Measurements from ENCODE around the gene HSBP1L1.
"Not testable (repeated sequence)": the region's sequence is repeated elsewhere in the genome, so short reads cannot be mapped to it uniquely, and the experiment has no call there.

Gene HSBP1L1

DNA sequence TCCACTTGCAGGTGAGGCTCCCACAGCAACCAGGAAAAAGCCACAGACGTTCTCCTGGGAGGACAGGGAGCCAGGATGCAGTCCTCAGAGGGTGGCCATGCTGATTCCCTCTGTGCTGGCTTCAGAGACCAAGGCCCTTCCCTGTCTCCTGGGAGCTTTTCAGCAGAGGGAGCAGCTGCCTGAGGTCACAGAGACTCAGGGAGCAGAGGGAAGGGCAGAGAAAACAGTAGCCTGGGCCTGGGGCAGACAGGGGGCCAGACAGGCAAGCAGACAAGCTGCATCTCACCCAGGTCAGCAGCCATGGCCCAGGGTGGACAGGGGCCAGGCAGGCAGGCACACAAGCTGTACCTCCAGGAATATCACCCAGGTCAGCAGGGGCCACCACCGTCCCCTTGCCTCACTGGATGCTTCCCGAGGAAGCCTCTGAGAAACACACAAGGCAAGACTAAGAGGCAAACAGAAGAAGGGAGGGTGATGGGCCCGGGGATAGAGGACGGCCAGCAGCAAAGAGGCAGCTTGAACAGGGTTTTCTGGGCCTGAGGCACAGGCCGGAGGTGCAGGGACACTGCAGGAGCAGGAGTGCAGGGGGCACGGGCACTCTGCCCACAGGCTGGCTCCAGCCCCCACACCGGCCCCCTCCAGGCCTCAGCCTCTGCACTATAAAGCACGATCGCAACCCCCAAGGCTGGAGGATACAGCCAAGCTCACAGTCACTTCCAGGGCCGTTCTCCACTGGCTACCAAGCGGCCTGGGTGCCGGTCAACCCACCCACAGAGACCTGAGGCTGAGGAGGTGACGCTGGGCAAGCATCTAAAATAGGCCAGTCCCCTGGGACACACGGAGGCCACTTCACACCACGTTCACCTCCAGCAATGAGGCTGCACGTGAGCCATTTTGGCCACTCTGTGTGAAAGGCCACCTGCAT lies 19.1 kb upstream of the HSBP1L1 start:
- no peak for DNase-seq

DNA sequence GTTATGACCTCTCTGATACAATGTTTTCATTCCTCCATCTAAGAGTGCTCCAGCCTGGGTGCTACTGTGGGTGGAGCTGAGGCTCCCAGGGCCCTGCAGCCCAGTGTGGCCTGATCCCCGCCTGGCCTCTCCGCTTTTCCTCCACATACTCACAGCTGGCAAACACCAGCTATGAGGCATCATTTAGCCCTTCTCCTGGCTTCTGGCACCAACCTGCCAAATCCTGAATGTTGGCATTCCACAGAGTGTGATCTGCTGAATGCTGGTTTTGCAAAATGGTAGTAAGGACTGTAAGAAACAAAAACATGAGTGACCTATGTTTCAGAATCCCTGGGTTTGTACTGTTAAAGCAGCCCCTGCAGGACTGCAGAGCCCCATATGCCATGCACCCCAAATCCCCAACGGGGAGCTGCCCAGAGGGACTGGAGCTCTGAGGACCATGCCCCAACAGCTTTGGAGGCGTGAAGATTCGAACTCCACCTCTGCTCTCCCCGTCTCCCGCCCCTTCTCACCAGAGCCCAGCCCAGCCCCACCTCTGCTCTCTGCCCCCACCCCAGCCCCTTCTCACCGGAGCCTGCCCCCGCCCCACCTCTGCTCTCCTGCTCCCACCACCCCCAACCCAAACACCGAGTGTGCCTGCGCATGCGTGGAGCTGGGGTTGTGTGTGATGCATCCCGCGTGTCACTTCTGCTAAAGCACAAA lies 17.2 kb upstream of the HSBP1L1 start:
- no peak for DNase-seq

DNA sequence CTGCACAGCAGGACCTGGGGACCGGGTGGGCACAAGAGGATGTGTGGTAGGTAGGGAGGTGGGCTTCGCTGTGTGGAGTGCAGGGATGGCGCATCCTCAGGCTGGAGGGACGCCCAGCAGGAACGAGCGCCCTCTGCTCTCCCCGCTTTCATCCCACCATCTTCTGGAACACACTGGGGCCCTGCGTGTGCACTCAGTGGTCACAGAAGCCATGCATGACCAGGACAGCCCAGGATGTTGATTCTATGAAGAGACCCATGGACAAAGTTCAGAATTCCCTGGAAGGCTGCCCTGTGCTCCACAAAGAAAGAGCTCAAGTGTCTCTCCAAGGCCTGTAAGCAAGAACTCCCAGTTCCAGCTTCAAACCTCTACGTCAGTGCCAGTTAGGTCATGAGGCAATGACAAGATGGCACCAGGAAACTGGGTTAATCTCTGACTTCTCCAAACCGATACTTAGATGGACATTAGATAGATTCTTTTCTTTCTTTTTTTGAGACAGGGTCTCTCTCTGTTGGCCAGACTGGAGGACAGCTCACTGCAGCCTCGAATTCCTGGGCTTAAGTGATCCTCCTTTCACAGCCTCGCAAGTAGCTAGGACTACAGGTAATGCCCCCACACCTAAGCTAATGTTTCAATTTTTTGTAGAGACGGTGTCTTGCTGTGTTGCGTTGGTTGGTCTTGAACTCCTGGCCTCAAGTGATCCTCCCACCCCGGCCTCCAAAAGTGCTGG lies 16.4 kb upstream of the HSBP1L1 start:
- no peak for DNase-seq

DNA sequence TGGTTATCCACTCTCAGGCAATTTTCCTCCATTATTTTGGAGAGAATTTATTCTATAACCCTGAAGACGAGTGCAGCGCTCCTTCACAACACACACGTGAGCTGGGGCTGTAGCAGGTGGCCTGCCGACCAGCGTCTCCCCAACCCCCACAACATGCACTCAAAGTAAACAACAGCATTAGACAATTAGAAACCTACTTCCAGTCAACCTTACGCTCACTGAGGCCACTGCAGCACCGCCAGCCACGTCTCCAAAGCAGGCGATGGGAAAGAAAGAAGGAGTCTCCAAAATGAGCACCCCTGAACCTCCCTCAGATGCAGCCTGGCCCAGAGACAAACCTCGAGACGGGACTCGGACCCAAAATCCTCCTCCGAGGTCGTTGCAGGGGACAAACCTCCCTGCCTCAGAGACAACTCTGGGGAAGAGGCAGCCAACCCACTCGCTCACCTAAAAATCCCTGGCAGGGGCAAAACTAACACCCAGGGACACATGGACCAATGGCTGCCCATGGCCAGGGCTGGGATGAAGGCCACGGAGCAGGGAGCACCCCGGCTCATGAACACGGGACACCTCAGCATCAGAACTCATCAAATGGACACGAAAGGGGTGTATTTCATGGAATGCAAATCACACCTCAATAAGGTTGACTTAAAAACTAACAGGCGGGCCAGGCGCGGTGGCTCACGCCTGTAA lies 15.6 kb upstream of the HSBP1L1 start:
- no peak for DNase-seq

DNA sequence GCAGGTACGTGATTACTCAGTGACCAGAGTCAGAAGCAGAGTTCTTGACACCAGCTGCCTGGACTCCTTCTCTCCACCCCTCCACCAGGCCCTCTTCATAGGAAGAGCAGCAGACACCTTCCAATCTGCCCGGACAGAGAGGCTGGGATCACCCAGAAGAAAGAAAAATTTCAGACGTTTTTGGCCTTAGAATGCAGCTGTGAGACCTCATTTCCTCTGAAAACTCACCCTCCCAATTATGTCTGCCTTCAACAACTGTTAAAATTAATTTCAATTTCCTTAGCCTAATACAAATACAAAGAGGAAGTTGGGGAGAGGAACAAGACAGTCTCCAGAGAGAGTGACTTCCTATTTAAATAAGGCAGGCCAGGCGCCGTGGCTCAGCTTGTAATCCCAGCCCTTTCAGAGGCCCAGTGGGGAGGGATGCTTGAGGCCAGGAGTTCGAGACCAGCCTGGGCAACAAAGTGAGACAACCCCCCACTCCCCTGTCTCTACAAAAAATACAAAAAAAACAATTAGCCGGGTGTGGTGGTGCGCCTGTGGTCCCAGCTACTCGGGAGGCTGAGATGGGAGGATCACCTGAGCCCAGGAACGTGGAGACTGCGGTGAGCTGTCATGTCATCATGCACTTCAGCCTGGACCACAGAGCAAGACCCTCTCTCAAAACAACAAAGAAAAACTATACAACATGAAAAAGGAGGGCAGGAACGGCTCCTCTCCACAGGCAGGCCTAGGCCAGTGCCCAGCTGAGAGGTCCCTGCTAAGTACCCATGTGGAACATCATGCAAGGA lies 14.6 kb upstream of the HSBP1L1 start:
- no peak for DNase-seq

DNA sequence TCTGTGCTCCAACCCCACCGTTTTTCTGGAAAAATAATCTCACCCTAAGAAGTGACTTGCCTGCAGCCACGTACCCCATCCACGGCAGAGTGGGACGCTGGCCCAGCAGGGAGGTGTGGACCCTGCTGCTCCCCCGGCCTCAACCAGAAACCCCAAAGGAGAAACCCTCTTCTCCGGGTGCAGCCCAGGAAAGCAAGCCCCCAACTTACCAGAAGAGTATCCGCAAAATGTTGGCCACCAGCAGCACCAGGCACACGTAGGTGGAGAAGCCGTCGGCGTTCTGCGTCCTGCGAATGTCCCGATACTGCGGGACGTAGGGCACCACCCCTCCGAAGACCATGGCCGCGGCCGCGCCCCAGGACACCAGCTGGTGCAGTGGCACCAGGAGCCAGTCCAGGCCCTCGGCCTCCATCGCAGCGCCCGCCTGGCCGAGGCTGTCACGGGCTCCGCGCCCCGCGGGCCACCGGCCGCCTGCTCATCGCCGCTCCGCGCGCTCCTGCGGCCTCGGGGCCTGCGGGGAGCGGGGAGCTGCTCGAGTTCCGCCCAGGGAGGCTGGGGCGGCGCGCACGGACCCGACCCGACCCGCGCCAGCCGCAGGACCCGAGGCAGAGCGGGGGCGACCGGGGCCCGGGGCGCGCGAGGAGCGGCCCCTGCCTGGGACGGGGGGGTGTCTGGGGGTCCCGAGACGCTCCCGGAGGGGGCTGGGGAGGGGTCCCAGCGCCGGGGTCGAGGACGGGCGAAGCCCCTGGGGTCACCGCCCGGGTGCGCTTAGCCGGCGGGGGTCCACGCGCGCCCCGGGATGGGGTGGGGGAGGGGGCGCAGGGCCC lies 13.7 kb upstream of the HSBP1L1 start:
- DNase-seq: no peak

DNA sequence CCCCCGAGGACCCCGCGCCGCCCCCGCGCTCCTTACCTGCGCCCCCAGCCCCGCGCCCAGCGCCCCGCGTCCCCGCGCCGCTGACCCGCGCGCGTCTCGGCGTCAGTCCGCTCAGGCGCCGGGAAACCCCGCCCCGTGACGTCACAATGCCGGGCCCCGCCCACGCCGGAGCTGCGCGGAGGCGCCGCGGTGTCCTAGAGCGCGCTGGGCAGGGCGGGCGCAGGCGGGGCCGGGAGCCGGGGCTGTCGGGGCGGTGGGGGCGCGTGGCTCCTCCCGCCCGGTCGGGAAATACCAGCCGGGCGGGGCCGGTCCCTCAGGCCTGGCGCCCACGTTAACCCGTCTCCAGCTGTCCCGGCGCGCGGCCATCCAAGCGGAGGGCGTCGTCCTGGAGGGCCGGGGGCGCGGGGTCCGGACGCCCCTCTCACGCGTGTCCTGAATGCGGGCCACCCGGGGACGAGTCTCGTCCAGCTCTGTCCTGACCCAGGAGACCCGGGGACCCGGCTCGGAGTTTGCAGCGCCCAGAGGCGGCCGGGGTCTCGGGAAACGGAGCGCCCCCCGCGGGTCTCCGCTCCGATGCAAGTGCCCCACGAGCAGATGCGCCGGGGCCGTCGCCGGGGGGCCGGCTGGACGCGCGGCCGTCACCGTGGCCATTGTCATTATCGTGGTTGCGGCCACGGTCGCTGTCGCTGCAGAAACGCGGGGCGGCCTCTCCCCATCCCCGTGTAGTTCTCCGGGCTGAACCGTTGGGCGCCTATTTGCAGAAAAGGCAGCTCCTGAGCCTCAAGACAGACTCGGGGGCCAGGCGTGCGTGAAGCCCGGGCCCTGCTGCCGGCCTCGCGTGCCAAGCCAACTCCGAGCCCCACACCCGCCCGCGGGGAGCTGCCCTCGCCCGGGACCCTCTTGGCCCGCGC lies 12.6 kb upstream of the HSBP1L1 start, which contains the start of gene SLC66A2:
TSS of gene SLC66A2 (minus strand) at position 109 of the 911 bp plus-strand sequence. CDS start 727 bp downstream, outside the sequence.
- peak; percentile 94 for DNase-seq

DNA sequence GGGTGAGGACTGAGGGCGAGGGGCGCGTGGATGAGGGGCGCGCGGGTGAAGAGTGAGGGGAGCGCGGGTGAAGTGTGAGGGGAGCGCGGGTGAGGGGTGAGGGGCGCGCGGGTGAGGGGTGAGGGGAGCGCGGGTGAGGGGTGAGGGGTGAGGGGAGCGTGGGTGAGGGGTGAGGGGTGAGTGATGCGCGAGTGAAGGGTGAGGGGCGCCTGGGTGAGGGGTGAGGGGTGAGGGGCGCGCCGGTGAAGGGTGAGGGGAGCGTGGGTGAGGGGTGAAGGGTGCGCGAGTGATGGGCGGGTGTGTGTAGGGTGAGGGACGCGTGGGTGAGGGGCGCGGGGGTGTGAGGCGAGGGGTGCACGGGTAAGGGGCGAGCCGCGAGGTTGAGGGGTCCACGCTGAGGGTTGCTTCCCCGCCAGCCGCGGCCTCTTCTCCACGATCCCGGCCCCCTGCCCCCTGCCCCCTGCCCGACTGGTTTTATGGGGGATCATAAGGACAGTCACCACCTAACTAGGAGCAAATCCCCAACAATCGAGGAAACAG lies 11.9 kb upstream of the HSBP1L1 start:
- no peak for DNase-seq

DNA sequence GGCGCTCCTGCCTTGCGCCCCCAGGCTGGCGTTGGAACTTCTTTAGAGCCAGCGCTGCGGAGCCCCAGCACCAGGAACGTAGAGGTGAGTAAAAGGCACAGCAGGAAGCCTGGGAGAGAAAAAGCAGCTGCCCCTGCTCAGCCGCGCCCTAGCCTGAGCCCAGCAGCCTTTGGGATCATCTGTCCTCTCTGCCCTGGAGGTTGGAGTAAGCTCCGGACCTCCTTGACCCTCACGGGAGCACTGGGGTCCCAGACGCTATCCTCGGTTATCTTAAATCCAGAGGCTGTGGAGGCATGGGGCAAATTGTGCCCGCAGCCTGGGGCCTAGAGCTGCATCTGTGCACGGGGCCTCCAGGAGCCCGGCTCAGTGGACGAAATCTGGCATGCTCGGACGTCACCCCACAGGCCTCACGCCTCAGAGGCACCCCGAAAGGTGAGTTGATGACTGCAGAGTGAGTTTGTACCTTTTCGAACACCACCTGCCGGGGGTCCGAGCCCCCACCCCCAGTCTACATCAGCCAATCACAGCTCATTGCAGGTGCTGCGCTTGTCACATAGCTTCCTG lies 11.4 kb upstream of the HSBP1L1 start:
- DNase-seq: no peak

DNA sequence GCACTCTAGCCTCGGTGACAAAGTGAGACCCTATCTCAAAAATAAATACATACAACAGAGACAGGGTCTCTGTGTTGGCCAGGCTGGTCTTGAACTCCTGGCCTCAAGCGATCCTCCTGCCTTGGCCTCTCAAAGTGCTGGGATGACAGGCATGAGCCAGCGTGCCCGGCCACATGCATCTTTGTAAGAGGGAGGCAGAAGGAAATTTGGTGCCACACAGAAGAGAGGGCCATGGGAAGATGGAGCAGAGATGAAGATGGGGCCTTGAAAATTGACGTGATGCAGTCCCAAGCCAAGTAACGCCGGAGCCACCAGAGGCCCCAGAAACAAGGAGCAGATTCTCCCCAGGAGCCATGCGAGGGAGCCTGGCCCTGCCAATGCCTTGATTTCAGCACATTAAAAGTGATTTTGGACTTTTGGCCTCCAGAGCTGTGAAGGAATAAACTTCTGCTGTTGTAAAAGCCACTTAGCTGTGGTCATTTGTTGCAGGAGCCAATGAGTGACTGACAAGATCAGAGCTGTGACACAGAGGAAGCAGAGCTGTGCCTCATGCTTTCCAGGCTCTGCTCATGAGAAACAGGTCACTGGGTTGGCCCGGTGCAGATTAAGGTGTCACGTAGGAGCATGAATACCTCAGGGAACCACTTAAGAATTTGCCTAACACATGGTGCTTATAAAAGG lies 10.3 kb upstream of the HSBP1L1 start:
- DNase-seq: no peak

DNA sequence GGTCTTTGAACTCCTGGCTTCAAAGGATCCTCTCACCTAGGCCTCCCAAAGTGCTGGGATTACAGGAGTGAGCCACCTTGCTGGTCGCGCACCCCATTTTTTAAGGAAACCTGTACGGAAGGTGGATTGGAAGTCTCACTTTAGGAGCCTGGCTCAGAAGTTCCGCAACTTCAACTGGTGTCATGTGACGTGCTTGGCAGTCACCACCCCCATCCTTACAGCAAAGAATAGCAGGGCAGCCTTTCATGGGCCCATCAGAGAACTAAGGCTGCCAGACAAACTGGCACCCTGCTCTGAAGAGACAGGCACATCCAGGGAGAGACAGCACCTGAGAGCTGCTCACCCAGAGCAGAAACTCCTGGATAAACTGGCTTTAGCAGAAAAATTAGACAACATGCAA lies 9.7 kb upstream of the HSBP1L1 start:
- no peak for DNase-seq

DNA sequence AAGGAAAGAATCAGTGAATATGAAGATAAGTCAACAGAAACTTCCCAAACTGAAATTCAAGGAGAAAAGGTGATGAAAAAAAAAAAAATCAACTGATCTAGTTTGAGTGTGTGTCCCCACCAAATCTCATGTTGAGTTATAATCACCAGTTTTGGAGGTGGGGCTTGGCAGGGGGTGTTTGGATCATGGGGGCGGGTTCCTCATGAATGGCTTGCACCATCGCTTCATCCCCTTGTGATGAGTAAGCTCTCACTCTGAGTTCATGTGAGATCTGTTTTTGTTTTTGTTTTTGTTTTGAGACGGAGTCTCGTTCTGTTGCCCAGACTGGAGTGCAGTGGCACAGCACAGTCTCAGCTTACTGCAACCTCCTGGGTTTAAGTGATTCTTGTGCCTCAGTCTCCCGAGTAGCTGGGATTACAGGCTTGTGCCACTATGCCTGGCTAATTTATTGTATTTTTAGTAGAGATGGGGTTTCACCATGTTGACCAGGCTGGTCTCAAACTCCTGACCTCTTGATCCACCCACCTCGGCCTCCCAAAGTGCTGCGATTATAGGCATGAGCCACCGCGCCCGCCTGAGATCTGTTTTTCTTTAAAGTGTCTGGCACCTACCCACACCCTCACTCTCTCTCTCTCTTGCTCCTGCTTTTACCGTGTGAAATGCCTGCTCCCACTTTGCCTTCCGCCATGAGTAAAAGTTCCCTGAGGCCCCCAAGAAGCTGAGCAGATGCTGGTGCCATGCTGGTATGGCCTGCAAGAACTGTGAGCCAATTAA lies 9.0 kb upstream of the HSBP1L1 start:
- no peak for DNase-seq

DNA sequence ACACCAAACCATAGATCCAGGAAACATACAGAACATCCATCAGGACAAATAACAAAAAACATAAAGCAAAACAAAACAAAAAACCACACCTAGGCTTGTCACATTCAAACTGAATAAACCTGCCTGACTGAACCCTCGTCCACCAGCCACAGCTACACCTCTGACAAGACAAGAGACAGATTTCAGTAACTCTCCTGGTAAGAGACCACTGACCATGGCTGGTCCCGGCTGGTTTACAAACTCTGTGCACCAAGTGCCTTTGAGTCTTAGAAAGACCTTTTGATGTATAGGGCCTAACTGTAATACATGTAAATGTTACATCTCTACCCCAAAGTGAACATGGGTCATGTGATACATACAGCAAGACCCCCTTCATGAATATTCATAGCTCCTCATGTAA lies 8.2 kb upstream of the HSBP1L1 start:
- DNase-seq: no peak

DNA sequence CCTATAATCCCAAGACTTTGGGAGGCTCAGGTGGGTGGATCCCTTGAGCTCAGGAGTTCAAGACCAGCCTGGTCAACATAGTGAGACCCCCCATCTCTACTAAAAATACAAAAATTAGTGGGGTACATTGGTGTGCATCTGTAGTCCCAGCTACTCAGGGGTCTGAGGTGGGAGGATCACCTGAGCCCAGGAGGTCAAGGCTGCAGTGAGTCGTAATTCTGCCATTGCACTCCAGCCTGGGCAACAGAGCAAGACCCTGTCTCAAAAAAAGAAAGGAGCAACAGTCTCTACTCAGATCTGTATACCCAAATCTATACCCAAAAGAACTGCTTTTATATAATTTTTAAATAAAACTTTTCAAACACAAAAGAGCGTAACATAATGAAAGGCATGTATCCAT lies 5.5 kb upstream of the HSBP1L1 start:
- DNase-seq: no peak

DNA sequence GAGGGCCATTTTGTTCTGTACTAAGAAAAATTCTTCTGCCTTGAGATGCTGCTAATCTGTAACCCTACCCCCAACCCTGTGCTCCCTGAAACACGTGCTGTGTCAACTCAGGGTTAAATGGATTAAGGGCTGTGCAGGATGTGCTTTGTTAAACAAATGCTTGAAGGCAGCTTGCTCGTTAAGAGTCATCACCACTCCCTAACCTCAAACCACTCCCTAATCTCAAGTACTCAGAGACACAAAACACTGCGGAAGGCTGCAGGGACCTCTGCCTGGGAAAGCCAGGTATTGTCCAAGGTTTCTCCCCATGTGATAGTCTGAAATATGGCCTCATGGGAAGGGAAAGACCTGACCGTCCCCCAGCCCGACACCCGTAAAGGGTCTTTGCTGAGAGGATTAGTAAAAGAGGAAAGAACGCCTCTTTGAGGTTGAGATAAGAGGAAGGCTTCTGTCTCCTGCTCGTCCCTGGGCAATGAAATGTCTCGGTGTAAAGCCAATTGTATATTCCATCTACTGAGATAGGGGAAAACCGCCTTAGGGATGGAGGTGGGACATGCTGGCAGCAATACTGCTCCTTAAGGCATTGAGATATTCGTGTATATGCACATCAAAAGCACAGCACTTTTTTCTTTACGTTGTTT lies 4.2 kb upstream of the HSBP1L1 start:
- DNase-seq: not testable (repeated sequence)

DNA sequence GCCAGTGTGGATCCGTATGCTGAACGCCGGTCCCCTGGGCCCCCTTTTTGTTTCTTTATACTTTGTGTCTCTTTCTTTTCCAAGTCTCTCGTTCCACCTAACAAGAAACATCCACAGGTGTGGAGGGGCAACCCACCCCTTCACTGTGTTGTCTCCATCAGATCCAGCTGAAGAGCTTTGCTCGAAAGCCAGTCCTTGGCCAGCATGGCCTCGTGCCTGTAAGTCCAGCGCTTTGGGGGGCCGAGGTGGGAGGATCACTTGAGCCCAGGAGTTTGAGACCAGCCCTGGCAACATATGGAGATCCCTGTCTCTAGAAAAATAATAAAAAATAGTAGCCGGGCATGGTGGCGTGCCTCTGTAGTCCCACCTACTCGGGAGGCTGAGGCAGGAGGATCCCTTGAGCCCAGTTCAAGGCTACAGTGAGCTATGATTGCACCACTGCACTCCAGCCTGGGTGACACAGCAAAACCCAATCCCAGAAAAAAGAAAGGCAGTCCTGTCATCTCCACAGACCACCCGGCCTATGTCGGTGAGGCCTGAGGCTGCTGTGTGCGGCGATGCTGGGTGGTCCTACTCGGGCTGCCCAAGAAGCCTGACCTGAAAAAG lies 3.4 kb upstream of the HSBP1L1 start:
- DNase-seq: no peak

All from activated T-cell treated with anti-CD3 and anti-CD28 coated beads for 4 hours (primary cell).